Hematopoietic multipotent progenitor cell treated with erythropoietin and hydrocortisone succinate and interleukin-3 and kit ligand, for 8 days (in vitro differentiated cells): ENCODE data around the gene UGT1A1.
A peak's percentile ranks its signal among the peaks of the same experiment; 100 is the strongest.
"Not testable (repeated sequence)": the region's sequence is repeated elsewhere in the genome, so short reads cannot be mapped to it uniquely, and the experiment has no call there.

Experiments used
- DNase-seq: peaks from one replicate; pipeline ENCODE4 v3.0.0-alpha.2; 2015

Gene UGT1A1

GRCh38 chr2:233760043-233760442 lies at the start of gene UGT1A1:
TSS of gene UGT1A1 (plus strand) at chr2:233760270. CDS start at chr2:233760288, 18 bp downstream.
- DNase-seq: no peak

- peak; percentile 80 for DNase-seq
Measured at GRCh38 chr2:233711312-233712008, 48.6 kb upstream of the UGT1A1 start.

DNA sequence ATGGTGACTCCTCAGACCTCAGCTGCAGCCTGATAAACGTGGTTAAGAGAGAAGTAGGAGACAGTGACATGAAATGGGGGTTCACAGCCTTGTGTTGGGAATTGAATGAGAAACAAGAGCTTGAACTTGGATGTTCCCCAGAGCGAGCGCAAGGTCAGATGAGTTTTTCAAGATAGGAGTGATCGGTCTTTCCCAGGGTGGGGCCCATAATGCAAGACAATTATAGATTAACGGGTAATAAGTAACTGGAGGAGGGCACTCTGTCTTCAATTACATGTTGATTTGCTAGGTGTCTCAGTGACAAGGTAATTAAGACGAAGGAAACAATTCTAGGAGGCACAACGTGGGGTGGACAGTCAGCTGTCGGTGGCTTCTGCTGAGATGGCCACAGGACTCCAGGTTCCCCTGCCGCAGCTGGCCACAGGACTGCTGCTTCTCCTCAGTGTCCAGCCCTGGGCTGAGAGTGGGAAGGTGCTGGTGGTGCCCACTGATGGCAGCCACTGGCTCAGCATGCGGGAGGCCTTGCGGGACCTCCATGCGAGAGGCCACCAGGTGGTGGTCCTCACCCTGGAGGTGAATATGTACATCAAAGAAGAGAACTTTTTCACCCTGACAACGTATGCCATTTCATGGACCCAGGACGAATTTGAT lies 47.3 kb upstream of the UGT1A1 start, which contains the start of gene UGT1A5:
UGT1A5 (plus strand) TSS at position 297 of the 651 bp plus-strand sequence; CDS start at position 382, 85 bp downstream.
- no peak for DNase-seq

- no peak for DNase-seq
Measured at GRCh38 chr2:233713262-233713615, 46.8 kb upstream of the UGT1A1 start.

GRCh38 chr2:233714121-233714520 lies 45.9 kb upstream of the UGT1A1 start:
- DNase-seq: no peak

GRCh38 chr2:233718552-233718951 lies 41.5 kb upstream of the UGT1A1 start, which contains the start of gene UGT1A4:
TSS of gene UGT1A4 (plus strand) at chr2:233718736. CDS start at chr2:233718821, 85 bp downstream.
- DNase-seq: no peak

DNA sequence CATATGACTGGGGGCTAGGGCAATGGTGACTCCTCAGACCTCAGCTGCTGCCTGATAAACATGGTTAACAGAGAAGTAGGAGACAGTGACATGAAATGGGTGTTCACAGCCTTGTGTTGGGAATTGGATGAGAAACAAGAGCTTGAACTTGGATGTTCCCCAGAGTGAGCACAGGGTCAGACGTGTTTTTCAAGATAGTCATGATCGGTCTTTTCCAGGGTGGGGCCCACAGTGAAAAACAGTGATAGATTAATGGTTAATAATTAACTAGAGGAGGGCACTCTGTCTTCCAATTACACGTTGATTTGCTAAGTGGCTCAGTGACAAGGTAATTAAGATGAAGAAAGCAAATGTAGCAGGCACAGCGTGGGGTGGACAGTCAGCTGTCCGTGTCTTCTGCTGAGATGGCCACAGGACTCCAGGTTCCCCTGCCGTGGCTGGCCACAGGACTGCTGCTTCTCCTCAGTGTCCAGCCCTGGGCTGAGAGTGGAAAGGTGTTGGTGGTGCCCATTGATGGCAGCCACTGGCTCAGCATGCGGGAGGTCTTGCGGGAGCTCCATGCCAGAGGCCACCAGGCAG lies 31.3 kb upstream of the UGT1A1 start, which contains the start of gene UGT1A3:
UGT1A3 (plus strand) TSS at position 320 of the 579 bp plus-strand sequence; CDS start at position 405, 85 bp downstream.
- no peak for DNase-seq

- DNase-seq: not testable (repeated sequence)
Measured at GRCh38 chr2:233736868-233737653, 23.0 kb upstream of the UGT1A1 start.

DNA sequence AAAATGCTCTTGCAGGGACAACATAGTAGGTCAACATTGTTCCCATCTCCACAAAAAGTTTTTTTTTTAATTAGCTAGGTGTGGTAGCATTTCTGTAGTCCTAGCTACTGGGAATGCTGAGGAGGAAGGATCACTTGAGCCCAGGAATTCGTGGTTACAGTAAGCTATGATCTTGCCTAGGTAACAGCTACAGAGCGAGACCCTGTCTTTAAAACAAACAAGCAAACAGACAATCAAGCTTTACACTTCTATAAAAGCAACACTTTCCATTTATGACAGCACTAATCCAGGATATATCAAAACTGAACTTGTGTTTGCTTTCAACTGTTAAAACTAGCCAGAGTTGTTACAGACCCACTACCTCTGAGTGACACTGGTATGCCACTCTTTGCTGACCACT lies 19.2 kb upstream of the UGT1A1 start:
- DNase-seq: no peak

- no peak for DNase-seq
Measured at GRCh38 chr2:233743464-233744259, 16.4 kb upstream of the UGT1A1 start.

GRCh38 chr2:233745073-233745755 lies 14.9 kb upstream of the UGT1A1 start:
- no peak for DNase-seq

- DNase-seq: not testable (repeated sequence)
Measured at GRCh38 chr2:233745838-233746237, 14.2 kb upstream of the UGT1A1 start.

DNA sequence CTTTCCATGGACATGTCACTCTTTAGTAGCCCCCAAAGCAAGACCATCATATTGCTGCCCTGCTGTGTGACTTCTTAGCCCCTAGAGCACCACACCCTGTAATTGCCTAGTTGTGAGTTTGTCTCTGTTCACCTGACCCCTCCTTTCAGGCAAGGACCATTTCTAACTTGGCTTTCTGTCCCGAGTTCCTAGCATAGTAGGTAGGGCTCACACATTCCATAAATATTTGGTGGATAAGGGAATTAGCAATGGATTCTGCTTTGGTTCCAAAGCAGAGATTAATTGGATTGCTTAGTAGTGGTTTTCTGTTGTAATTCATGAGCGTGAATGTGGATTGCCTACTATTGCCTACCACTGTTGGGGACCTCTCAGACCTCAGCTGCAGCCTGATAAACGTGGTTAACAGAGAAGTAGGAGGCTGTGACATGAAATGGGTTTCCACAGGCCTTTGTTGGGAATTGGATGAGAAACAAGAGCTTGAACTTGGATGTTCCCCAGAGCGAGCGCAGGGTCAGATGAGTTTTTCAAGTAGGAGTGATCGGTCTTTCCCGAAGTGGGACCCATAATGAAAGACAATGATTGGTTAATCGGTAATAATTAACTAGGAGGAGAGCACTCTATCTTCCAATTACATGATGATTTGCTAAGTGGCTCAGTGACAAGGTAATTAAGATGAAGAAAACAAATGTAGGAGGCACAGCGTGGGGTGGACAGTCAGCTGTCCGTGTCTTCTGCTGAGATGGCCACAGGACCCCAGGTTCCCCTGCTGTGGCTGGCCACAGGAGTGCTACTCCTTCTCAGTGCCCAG lies 13.4 kb upstream of the UGT1A1 start:
- DNase-seq: no peak

GRCh38 chr2:233747283-233747544 lies 12.9 kb upstream of the UGT1A1 start:
- DNase-seq: no peak

DNA sequence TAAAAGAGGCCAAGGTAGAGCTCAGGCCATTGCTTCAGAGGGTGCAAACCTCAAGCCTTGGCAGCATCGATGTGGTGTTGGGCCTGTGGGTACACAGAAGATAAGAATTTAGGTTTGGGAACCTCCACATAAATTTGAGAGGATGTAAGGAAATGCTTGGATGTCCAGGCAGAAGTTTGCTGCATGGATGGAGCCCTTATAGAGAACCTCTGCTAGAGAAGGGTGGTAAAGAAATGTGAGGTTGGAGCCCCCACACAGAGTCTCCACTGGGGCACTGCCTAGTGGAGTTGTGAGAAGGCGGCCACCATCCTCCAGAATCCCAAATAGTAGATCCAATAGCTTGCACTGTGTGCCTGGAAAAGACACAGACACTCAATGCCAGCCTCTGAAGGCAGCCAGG lies 9.4 kb upstream of the UGT1A1 start:
- not testable (repeated sequence) for DNase-seq

DNA sequence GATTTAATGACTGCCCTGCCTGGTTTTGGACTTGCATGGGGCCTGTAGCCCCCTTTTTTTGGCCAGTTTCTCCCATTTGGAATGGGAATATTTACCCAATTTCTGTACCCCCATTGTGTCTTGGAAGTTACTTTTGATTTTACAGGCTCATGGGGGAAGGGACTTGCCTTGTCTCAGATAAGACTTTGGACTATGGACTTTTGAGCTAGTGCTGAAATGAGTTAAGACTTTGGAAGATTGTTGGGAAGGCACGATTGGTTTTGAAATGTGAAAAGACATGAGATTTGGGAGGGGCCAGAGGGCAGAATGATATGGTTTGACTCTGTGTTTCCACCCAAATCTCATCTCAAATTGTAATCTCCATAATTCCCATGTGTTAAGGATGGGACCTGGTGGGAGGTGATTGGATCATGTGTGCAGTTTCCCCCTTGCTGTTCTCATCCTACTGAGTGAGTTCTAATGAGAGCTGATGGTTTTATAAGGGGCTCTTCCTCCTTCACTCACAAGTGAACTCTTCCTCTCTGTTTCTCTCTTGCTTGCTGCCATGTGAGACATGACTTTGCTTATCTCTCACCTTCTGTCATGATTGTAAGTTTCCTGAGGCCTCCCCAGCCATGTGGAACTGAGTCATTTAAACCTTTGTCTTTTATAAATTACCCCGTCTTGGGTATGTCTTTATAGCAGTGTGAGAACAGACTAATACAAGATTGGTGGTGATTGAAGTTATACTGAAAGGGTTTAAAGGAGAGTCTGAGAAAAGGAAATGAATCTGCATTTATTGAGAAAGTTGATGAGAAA lies 8.7 kb upstream of the UGT1A1 start:
- not testable (repeated sequence) for DNase-seq

- no peak for DNase-seq
Measured at GRCh38 chr2:233754872-233755611, 5.0 kb upstream of the UGT1A1 start.

DNA sequence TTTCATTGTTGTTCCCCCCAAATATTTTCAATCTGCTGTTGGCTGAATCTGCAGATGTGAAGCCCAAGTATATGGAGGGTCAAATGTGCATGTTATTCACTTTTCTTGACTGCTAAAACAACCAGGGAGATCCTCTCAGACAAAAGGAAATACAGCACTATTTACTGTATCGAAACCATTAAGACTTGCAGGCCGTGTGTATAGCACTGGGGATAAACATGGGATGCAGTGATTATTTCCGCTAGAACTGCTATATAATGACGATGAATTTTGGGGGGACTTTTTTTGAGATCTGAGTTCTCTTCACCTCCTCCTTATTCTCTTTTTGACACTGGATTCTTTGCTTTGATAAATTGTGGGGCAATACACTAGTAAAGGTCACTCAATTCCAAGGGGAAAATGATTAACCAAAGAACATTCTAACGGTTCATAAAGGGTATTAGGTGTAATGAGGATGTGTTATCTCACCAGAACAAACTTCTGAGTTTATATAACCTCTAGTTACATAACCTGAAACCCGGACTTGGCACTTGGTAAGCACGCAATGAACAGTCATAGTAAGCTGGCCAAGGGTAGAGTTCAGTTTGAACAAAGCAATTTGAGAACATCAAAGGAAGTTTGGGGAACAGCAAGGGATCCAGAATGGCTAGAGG lies 3.5 kb upstream of the UGT1A1 start:
- no peak for DNase-seq

- DNase-seq: no peak
Measured at GRCh38 chr2:233758141-233758540, 1.9 kb upstream of the UGT1A1 start.
